HG03060 (cell line): Measurements from ENCODE around the gene KCND3.

Experiments
- ATAC-seq: cut with Tn5 transposase; IDR thresholded peaks from one replicate; pipeline ENCODE4 v1.9.1; 2021; ENCODE audit warnings: low read depth, moderate number of reproducible peaks; ENCODE audit not compliant: unreplicated experiment

KCND3 gene

DNA sequence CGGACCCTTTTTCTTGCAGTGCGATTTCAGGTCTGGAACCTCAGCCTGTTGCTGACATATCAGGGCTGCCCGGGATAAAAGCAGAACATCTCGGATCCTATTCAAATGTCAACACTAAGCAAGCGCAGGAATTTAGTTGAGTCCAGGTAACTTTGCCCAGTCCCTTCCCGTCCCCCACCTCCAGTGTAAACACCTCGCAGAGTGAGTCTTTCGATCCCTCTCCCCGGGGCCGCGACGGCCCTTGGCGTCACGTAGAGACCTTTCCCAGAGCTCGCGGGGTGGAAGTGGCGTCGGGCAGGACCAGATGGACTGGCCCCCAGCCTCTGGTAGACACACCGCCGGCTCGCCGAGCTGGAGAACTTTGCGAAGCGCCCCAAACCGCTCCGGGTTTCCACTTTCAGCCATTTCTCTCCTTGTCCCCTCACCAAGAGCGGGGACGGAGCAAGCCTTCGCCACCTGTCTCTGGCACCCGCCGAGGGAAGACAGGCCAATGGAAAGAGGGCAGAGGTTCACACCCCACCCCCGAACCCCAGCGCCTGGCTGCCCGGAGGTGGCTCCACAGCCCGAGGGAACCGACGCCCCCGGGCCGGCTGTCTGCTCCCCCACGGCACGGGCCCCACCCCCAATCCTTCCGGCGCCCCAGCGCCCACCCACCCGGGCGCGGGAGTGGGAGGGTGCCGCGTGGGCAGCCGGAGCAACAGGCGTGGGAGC lies 570 bp downstream of the KCND3 start:
- no peak for ATAC-seq

DNA sequence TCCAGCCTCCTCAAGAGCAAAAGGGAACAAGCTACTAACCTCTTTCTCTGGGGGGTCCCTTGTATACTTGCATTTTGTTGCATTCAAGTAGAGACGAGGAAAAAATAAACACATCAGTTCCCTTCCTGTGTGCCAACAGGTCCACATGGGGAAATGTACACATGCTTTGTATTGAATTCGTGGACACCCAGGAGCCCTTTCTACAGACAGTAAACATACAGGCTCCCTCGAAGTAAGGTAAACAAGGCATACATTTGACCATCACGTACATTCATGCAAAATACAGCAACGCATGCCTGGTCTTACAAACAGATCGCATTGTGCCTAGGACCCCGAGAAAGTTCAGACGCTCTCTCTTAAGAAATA lies 1.1 kb downstream of the KCND3 start:
- ATAC-seq = no peak

DNA sequence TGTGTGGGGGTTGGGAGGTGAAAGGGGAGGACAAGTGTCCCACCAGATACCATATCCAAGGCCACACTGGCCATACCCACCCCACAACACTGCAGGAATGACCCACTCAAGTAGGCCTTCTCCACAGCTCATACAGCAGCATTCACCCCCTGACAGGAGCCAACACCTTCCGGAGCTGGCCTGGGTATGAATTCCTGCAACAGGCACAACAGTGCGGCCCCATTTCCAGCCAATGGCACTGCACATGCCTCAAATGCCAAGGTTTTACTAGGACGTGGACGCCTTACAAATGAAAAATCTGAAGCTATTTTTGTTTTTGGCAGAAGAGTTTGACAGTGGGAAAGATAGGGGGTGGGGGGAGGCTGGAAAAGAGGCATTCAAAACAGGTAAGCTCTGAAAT lies 2.0 kb downstream of the KCND3 start:
- no peak for ATAC-seq

DNA sequence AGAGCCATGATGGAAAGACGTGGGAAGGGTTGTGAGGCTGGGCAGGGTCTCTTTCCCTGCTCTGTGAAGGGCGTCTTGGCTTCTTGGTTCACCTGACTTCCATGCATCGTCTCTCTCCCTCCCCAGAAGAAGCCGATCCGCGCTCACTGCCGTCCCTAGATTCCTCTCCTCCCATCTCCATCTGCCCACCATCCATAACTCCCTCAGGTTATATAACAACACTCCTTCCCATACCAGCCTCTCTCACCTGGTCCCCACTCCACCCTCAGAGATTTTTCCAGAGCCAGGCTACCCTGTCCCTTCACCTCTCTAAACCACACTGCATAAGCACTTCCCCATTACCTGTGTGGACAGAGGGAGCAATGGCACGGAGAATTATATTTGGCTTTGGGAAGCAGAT lies 6.0 kb downstream of the KCND3 start:
- ATAC-seq = no peak

- no peak for ATAC-seq
Measured at GRCh38 chr1:111982428-111982827, 7.0 kb downstream of the KCND3 start.

GRCh38 chr1:111981871-111982270 lies 7.6 kb downstream of the KCND3 start:
- ATAC-seq = no peak

DNA sequence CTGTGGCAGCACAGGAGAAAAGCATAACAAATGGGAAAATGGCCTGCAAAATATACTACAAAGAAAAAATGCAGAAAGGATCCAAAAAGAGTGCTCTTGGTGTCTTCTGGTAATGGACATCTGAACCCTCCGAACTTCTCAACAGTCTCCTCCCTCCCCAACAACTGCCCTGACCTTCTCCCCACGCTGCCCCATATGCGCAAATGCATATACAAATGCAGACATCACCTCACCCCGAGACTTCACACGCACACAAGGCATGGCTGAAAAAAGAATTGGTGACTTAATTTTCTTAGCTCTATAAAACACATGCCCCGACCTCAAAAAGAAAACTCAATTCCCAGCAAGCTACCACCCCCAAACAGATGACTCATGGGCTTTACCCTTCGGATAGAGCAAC lies 8.4 kb downstream of the KCND3 start:
- no peak for ATAC-seq

GRCh38 chr1:111980686-111981085 lies 8.8 kb downstream of the KCND3 start:
- no peak for ATAC-seq

DNA sequence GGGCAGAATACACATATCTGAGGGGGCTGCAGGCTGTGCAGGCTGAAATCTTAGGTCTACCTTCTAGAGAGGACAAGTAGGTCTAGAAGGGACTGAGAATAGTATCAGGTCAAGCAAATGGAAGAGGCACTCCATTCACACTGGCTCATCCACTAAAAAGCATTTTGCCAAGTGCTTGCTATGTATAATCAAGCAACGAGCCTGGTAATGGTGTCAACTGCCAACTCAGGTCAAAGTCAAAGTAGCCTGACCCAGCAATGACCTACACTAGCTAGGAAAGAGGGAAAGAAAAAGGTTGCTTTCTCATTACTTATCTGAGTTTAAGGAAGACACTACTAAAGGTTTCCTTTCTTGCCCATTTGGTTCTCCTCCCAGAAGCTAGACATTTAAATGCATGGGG lies 10.8 kb downstream of the KCND3 start:
- no peak for ATAC-seq

DNA sequence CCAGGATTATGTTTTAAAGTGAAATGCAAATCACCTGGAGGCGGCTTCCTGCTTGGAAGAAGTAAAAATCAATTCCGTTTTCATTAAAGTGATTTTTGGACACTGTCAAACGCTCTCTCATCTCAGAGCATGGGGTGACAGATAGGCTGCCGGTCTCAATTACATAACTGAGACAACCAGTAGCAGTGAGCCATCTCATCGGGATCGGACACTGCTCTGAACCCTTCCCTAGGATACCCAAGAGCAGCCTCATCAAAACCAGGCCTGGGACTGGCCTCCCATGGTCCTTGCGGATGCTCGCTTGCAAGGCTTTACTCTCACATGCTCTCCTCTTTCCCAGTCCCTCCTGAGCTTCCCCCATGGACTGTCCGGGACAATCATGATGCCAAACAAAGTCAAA lies 12.1 kb downstream of the KCND3 start:
- ATAC-seq = no peak

- ATAC-seq = no peak
Measured at GRCh38 chr1:111976842-111977241, 12.6 kb downstream of the KCND3 start.

GRCh38 chr1:111976332-111976731 lies 13.1 kb downstream of the KCND3 start:
- no peak for ATAC-seq

GRCh38 chr1:111973150-111973790 lies 16.2 kb downstream of the KCND3 start:
- no peak for ATAC-seq

- ATAC-seq = no peak
Measured at GRCh38 chr1:111971396-111971795, 18.1 kb downstream of the KCND3 start.

DNA sequence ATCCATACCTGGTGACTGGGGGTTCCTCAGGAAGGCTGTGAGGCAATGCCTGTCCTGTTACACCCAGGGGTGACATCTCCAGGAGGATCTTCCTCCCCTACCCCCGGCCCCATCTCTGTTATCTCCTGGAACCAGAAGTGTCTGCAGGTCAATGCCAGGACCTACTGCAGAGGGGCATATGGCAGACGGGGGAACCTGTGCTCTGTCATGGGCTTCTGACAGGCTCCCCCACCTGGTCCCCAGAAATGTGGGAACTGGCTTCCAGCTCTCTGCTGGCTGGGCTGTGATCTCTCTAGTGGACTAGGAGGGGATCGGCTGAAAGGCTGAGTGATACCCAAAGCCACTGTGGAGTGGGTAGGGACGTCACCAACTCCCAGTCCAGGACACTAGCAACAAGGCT lies 21.0 kb downstream of the KCND3 start:
- no peak for ATAC-seq

DNA sequence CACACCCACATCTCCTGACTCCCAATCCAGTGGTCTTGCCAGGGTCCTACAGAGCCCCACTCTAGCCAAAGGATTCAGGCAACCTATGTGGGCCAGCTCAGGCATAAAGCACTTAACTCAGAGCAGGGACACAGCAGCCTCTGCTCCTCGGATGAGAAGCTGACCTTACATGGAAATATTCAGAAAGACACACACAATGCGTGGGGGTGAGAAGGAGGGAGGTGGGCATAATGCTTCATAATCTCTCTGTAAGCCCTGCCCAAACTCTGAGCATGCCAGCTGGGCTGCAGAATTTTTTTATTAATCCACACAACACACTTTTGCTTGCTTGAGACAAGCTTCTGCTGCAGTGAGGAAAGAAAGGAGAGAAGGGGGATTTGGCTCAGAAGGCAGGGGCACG lies 21.6 kb downstream of the KCND3 start:
- ATAC-seq = no peak

- no peak for ATAC-seq
Measured at GRCh38 chr1:111967067-111967690, 22.3 kb downstream of the KCND3 start.

DNA sequence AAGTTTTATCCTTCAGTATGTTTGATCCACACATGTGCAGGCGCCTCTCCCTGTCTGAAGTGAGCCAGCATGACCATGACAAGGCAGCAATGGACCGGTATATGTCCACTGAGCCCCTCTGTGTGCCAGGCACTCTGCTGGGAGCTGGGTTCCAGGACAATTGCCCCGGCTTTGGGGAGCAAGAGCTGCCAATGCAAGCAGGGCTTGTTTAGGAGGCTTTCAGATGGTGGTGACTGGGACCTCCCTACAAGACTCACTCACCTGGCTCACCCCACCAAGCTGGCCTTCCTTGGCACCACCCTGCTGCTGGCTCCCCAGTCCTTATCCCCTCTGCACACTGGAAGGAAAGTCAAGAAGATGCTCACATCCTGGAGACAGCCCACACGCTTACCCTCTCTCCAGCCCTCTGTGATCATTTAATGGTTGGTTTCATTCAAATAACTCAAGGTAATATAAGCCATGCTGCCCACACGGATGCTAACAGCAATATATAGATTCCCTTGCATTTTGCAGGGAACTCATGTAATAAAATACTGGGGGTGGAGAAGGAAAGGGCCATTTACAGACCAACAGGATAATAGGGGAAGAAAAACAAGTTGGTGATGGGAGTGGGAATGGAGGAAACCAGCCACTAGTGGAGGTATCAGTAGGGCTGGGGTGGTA lies 23.6 kb downstream of the KCND3 start:
- no peak for ATAC-seq

DNA sequence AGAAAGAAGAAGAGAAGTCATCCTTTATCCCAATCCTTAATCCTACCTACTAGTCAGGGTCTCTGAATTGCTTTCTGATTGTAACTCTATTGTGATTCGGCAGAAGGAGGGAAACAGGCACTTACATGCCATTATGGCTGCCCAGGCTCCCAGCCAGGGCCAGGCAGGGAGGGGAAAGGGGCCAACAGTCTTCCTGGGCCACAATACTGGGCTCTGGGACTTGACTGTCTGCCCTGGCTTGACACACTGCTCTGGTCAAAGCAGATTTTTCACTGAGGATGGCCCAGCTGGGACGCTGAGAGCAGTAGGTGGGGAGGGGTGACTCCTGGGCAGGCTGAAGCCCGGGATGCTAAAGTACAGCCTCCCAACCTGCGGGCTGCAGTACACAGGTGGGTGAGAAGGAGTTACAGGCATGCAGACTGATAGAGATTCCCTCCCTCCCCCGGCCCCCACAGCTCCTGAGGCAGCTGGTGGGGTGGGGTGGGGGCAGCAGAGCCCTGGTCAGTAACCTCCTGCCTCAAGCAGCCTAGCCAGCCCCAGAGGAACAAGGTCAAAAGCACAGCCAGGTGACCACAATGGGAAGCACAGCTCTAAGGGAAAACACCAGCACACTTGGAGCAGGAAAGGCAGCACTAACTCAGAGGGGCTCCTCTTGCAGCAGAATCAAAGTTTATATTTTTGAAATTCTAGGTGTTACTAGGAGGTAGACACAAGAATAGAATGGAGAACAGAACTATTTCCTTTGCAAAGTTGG lies 25.3 kb downstream of the KCND3 start:
- no peak for ATAC-seq

GRCh38 chr1:111961773-111962565 lies 27.5 kb downstream of the KCND3 start:
- no peak for ATAC-seq
